HG03095 (cell line): ENCODE data around the gene TTC19.

Experiments
- ATAC-seq: cut with Tn5 transposase; IDR thresholded peaks from one replicate; pipeline ENCODE4 v1.9.1; 2021; ENCODE audit warnings: moderate library complexity; ENCODE audit not compliant: unreplicated experiment

TTC19 gene

GRCh38 chr17:15999141-15999973 is at the start of gene TTC19, which contains the start of gene ZSWIM7:
TSS of gene TTC19 (plus strand) at chr17:15999824. CDS start at chr17:15999849, 25 bp downstream.
TSS of gene ZSWIM7 (minus strand) at chr17:15999704. CDS start at chr17:15999594, 110 bp downstream.
- ATAC-seq = peak; percentile 92

- no peak for ATAC-seq
Measured at GRCh38 chr17:15951368-15952047, 48.1 kb upstream of the TTC19 start.

- ATAC-seq = no peak
Measured at GRCh38 chr17:15952048-15952532, 47.5 kb upstream of the TTC19 start.

GRCh38 chr17:15952916-15953790 is 46.5 kb upstream of the TTC19 start:
- no peak for ATAC-seq

GRCh38 chr17:15954222-15954621 is 45.4 kb upstream of the TTC19 start:
- ATAC-seq = no peak

- ATAC-seq = no peak
Measured at GRCh38 chr17:15955793-15956541, 43.7 kb upstream of the TTC19 start.

GRCh38 chr17:15957206-15957605 is 42.4 kb upstream of the TTC19 start:
- ATAC-seq = no peak

GRCh38 chr17:15957608-15958307 is 41.9 kb upstream of the TTC19 start:
- ATAC-seq = no peak

- no peak for ATAC-seq
Measured at GRCh38 chr17:15958484-15958854, 41.2 kb upstream of the TTC19 start.

- ATAC-seq = no peak
Measured at GRCh38 chr17:15963670-15964110, 35.9 kb upstream of the TTC19 start.

- no peak for ATAC-seq
Measured at GRCh38 chr17:15965528-15965927, 34.1 kb upstream of the TTC19 start.

GRCh38 chr17:15966183-15966878 is 33.3 kb upstream of the TTC19 start:
- ATAC-seq = no peak

GRCh38 chr17:15966879-15967248 is 32.8 kb upstream of the TTC19 start:
- no peak for ATAC-seq

GRCh38 chr17:15967706-15968399 is 31.8 kb upstream of the TTC19 start:
- no peak for ATAC-seq

GRCh38 chr17:15969463-15969862 is 30.2 kb upstream of the TTC19 start:
- no peak for ATAC-seq

GRCh38 chr17:15970500-15970899 is 29.1 kb upstream of the TTC19 start:
- ATAC-seq = no peak

GRCh38 chr17:15971098-15971678 is 28.4 kb upstream of the TTC19 start:
- ATAC-seq = no peak

- ATAC-seq = no peak
Measured at GRCh38 chr17:15971882-15972281, 27.7 kb upstream of the TTC19 start.
